Measurements from ENCODE around the gene GGCT.
A peak's percentile ranks its signal among the peaks of the same experiment; 100 is the strongest.
"Not testable (repeated sequence)": the region's sequence is repeated elsewhere in the genome, so short reads cannot be mapped to it uniquely, and the experiment has no call there.

Gene GGCT

GRCh38 chr7:30514776-30515175 lies 10.1 kb upstream of the GGCT start:
- DNase-seq: no peak

GRCh38 chr7:30514177-30514576 lies 9.5 kb upstream of the GGCT start:
- no peak for DNase-seq

- DNase-seq: no peak
These were observed 9.1 kb upstream of the GGCT start for GRCh38 chr7:30513762-30514161.

- DNase-seq: no peak
These were observed 7.5 kb upstream of the GGCT start for GRCh38 chr7:30511973-30512662.

DNA sequence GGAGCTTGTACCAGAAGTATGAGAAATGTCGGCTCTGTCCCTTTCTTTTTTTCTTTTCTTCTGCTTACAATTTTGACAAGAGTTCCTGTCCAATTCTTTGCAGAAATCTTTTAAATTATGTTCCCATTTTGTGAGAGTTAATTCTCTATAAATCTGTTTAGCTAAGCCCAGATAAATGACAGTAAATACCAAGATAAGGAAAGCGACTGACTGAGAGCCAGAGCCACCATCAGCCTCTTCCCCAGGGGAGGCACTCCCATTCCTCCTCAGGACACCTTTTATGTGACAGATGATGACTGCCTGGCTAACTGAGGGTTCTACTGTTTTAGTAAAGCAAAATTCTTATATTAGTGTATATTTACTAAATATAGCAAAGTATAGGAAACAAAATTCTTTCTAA lies 6.9 kb upstream of the GGCT start:
- DNase-seq: no peak

DNA sequence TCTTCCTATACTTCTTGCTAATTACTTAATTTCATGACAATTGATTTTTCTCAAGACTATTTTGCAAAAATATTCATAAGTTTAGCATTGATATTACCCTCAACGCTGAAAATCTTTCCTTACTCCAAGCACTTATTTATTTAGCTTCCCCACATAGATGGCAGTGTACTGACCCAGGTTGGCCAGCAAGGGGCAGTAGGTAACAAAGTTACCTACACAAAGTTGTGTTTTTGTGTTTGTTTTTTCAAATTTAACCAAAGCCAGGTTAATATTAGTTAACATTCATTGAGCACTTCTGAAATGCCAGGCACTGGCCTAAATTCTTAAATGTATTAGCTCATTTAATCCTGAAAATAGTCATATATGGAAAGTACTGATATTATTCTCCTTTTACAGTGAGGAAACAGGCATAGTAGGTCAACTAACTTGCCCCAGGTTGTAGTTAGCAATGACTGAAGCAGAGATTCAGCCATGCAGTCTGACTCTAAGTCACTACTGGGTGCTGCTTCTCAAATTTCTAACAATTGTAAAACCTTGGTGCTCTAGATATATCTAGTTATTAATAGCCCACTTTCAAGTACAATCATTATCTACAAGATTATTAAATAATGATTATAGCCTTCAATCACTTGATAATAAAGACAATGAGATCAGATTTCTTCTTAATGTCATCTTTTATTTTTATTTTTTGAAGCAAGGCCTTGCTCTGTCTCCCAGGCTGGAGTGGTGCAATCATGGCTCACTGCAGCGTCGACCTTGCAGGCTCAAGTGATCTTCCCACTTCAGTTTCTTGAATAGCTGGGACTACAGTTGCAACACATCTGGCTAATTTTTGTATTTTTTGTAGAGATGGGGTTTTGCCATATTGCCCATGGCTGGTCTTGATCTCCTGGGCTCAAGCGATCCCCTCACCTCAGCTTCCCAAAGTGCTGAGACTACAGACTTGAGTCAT lies 5.8 kb upstream of the GGCT start:
- no peak for DNase-seq

DNA sequence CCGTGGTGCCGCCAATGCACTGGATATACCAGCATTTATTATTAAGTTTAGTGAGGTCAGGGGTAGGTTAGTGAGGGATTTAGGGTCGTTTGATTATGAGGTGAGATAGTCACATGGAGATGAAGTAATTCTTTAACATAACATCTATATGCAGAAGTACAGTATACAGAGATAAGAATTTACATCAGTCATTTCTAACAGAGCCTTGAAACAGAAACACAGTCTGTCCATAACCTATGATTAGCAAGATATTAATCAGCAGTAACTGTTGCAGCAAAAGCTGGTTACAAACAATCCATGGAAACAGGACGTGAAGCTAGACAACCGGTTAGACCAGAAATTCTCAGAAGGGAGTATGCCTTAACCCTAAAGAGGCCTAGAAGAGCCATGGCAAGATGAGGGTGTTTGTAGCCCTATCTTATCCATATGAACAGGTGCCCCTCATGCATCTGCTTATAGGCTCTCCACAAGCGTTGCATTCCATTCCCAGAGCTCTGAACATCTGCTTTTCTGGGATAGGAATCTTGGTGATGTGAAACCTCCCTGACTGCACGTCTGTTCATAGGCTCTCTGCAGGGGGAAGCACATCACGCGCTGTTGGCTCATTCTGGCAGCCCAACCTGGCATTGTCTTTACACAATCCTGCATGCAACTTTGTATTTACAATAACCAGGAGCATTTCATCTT lies 4.7 kb upstream of the GGCT start:
- not testable (repeated sequence) for DNase-seq

GRCh38 chr7:30507346-30507900 lies 2.8 kb upstream of the GGCT start:
- DNase-seq: not testable (repeated sequence)

DNA sequence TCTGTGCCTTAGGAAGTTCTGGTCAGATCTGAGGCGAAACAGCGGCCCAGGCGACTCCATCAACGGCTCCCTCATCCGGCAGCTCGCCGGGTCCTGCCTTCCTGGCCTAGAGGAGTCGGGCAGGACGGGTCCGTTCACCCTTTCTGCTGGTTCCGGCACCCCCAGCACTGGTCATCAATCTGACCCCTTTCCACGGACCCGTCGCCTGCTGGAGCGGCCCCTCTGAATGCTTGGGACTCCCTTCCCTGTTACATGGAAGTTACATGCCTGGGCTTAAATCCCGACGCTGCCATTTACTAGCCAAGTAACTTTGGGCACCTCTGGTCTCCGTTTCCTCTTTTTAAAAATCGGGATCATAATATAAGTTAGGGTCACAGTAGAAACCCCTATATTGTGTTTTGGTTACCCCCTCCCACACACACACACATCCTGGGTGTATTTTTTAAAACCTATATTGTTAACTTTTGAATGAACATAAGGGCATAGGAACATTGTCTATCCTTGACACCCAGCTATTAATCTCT lies 607 bp upstream of the GGCT start:
- no peak for DNase-seq

DNA sequence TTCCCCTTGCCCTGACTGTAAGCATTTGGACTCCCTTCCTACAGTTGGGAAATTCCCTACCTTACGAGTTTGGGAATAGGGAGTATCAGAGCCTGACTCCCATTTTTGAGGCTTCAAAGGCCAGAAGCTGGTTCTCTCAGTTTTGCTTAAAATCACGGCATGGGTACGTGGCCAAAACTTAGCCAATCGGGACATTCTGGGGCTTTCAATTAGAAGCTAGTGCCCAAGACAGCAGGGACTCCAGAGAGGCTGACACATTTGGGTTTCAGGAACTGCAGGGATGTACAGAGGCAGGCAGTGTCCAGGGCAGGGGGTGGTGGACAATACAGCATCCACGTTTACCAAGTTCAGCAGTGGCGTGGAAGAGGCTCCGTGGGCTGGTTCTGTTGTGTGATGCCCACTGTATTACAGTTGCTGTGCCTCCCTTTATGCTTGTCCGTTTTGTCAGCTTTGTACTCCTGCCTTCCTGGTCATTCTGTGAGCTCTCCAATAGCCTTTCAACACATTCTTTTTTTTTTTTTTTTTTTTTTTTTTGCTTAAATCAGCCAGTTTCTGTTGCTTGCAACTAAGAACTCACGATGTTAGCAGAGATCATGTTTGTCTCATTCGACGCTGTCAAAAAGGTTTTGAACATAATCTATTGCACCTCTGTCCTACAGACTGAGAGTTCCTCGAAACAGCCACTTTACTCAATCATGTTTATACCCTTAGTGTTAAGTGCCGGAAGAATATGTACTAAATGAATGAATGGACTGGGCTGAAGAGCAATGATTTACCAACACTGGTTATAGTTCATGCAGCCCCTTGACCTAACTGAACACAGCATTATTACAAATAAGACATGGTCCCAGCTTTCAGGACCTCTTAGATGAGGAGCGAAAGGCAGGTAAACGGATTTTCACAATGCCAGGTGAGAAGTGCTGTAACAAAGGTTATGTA lies 1.1 kb downstream of the GGCT start:
- no peak for DNase-seq

GRCh38 chr7:30502470-30503251 lies 2.0 kb downstream of the GGCT start:
- no peak for DNase-seq

GRCh38 chr7:30501264-30501663 lies 3.4 kb downstream of the GGCT start:
- no peak for DNase-seq

DNA sequence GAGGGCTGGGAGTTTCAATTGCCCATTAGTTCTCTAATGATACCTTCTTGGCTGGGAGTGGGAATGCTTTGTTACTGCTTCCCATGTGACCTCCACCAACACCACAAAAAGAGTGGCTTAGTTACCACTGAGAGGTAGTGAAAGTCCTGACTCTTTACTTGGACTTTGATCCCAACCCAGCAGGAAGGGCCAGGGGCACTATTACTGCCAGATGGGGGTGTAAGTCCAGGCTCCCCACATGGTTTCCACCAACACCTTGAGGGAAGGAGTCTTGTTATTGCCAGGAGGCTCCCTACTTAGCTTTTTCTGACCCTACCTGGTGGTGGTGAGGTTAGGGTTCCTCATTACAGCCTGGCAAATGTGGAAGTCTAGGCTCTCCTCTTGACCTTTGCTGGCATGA lies 11.4 kb downstream of the GGCT start:
- no peak for DNase-seq

- no peak for DNase-seq
These were observed 13.2 kb downstream of the GGCT start for GRCh38 chr7:30491417-30491816.

DNA sequence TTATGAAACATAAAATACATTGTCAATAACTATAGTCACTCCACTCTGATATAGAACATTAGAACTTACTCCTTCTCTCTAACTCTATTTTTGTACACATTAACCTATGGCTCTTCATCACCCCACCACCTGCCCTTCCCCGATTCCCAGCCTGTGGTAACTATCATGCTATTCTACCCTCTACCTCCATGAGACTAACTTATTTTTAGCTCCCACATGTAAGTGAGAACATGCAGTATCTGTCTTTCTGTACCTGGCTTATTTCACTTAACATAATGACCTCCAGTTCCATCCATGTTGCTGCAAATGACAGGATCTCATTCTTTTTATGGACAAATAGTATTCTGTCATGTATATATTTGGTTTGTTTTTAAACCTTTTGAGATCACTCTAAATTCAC lies 17.3 kb downstream of the GGCT start:
- DNase-seq: no peak

DNA sequence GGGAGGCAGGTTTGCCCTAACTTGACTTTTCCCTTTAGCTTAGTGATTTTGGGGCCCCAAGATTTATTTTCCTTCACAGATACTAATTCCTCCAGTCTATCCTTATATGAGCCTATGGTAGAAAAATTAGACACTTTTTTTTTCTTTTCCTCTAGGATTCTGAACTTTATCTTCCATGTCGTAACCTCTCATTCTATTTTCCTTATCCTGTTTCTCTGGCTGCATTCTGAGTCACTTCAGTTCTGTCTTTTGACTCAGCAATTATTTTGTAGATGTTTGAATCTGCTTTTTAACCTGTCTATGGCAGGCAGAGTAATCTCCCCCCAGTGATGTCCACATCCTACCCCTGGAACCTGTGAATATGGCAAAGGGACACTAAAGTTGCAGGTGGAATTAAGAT lies 19.0 kb downstream of the GGCT start:
- no peak for DNase-seq

DNA sequence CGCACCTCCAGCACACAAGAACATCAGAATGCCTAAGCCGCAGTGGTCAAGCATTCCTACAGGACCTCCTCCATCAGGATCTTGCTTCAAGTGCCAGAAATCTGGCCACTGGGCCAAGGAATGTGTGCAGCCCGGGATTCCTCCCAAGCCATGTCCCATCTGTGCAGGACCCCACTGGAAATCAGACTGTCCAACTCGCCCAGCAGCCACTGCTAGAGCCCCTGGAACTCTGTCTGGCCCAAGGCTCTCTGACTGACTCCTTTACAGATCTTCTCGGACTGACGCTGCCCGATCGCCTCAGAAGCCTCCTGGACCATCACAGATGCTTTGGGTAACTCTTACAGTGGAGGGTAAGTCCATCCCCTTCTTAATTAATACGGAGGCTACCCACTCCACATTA lies 23.2 kb downstream of the GGCT start:
- DNase-seq: not testable (repeated sequence)

- no peak for DNase-seq
These were observed 25.2 kb downstream of the GGCT start for GRCh38 chr7:30479202-30480120.

- DNase-seq: peak; percentile 44
These were observed 26.1 kb downstream of the GGCT start, which contains the start of gene NOD1 for GRCh38 chr7:30478349-30479201. Gene NOD1, minus strand, starts transcription at chr7:30478784. Its CDS starts 21,863 bp downstream, at chr7:30456921.

Data from activated gamma-delta T cell (primary cell).